Thyroid gland (tissue), 4 donors: ENCODE data around the gene GPC6.

ENCODE experiments used
- CTCF ChIP-seq, 6 experiments: fragments of 200-600 bp in 3 of 6; fragments of 450-650 bp in 3 of 6; sonication (generic) in 3 of 6; IDR thresholded peaks; one replicate each; pipeline ENCODE4 v1.5.1; 2016 to 2019; ENCODE audit warnings: antibody characterized with exemption in 6 of 6, mild to moderate bottlenecking in 2 of 6, inconsistent platforms in 1 of 6, moderate library complexity in 1 of 6
- POLR2A ChIP-seq, 2 donors: fragments of 450-650 bp; IDR thresholded peaks; one replicate each; pipeline ENCODE4 v1.6.1; 2017; ENCODE audit warnings: antibody characterized with exemption in 2 of 2, mild to moderate bottlenecking in 2 of 2, moderate library complexity in 1 of 2

GRCh38 chr13:94246495-94246894 lies 1019.9 kb downstream of the GPC6 start:
- TF ChIP-seq POLR2A (IDR thresholded peaks at IDR 0.05) (no peak), CTCF (IDR thresholded peaks at IDR 0.05) (no peak)
